HG03025 (cell line): ENCODE data around the gene EPHA3.

Experiments
- ATAC-seq: cut with Tn5 transposase; IDR thresholded peaks from one replicate; pipeline ENCODE4 v1.9.1; 2021; ENCODE audit warnings: mild to moderate bottlenecking, moderate library complexity; ENCODE audit not compliant: unreplicated experiment, low FRiP score

Gene EPHA3

DNA sequence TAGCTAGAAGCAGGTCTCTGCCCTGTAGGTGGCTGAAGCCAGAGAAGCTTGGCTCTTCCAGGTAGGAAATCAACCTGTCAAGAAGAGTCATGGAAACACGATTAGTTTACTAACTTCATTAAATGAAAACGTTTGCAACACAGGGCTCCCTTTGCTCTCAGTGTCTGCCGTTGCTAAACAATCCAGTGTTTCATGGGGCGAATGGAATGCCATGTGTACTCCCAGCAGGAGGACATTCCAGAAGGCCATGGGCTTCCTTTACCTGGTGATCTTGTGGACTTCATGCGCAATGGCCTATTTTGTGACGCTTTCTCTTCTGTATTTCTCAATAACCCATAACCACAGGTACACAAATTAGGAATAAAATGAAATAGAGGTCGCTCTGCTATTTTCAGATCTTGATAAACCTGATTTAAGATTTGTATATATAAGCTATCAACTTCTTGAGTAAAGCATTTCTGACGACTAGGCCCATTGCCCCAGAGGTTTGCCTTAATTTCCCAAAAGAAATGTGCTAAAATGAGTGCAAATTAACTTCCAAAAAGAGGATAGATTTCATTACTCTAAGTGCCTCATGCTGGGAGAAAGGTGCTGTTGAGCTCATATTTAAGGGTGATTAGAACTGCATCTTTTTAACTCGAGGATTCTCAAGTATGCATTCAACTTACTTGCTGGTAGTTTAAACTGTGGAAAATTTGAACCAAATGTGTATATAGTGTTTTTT, 171.0 kb downstream of the EPHA3 start:
- ATAC-seq = no peak

DNA sequence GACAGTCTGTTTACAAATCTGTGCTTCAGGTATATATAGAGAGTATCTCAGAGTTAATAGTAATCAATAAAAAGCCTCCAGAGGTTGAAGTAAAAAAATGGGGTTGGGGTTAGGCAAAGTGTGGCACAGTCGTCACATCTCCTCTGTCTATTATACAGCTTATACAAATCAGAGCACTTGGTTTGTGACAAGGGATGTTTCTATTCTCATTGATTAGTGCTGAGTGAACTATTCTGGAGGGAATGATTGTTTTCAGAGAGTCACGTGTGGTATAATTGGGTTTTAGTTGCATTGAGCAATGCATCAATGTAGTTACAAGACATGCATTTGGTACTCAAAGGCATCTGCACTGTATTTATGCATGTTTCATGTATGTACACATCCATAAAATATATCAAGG, 172.9 kb downstream of the EPHA3 start:
- ATAC-seq = no peak

DNA sequence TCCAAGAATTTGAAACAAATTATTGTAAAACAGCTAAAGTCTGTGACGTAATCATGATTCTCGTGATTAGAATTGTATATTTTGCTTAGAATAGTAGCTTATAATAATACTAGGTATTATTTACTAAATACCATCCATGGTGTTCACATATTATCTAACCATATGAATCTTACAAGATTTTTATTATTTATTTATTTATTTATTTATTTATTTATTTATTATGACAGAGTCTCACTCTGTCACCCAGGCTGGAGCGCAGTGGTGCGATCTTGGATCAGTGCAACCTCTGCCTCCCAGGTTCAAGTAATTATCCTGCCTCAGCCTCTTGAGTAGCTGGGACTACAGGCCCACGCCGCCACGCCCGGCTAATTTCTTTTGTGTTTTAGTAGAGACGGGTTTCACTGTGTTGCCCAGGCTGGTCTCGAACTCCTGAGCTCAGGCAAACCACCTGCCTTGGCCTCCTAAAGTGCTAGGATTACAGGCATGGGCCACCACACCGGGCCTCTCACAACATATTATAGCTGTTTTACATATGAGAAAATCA, 173.5 kb downstream of the EPHA3 start:
- no peak for ATAC-seq

DNA sequence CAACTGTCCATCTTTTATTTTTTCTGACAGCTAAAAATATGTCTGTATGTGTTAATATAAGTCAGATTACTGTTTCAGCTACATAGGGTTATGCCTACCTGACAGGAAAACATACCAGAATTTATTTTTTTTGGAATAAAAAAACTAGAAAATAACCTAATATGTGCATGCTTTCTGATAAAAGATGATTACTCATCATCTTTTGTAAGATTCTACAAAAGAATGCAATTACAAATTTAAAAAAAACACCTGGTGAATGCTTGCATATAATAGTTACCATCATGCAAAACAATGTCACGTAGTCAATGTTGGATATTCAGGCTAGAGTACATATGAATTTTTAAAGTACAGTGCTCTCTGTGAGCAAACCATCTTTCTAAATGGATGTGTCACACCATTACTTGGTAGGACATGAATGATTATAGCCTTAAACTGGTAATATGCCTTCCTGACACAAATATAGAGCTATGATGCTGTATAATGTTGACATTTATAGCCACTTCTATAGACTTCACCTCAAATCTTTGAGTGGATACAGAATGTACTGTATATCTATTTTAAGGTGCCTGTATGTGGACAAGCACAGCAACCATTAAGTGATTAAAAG, 180.6 kb downstream of the EPHA3 start:
- no peak for ATAC-seq

DNA sequence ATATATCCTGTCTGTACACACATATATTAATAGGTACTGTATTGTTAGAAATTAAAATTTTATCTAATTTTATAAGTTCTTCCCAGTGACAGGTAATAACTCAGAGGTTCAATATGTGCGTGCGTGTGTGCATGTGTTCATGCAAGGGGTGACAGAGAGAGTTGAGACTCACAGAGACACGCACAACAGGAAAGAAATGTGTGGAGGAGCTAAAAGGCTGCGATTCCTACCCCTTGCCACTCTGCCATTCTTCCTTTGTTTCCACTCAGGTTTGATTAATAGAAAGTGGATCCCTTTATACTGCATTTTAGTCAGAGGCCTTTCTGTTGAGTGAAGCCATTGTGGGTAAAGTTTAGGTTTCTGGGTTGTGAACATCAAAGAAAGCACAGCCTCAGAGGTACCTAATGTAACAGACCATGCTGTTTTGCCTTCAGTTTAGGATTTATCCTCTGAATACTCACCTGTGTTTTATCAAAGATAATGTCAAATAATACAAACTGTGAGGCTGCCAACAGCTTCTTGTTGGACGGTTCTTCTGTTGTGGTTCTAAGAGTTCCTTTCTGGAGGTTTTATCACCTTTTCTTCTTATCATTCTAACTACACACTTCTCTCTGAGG, 182.3 kb downstream of the EPHA3 start:
- no peak for ATAC-seq

DNA sequence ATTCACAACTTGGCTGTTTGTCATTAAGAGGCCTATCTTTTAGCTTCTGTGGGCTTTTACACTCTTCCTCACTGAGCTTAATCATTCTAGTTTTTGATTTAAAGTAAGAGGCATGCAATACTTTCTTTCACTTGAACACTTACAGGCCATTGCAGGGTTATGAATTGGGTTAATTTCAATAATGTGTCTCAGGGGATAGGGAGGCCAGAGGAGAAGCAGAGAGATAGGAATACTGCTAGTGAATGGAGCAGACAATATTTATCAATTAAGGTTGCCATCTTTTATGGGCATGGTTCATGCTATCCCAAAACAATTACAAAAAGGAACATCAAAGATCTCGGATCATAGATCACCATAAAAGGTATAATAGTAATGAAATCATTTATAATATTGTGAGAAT, 189.8 kb downstream of the EPHA3 start:
- no peak for ATAC-seq

DNA sequence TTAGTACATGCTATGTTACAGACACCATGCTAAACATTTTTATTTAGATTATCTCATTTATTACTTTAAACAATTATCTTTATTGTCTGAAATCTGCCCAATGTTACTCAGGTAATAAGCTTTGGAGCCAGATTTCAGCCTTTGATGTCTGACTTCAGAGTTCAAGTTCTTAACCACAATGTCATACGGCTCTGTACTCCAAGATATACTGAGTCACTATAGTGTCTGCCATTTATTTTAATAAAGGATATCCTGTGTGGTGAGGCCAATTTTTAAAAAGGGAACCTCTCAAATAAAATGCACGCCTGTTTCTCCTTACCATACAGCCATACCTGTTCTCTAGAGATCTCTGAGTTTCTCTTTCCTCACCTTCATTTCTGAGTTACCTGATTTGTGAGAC, 193.1 kb downstream of the EPHA3 start:
- ATAC-seq = no peak

DNA sequence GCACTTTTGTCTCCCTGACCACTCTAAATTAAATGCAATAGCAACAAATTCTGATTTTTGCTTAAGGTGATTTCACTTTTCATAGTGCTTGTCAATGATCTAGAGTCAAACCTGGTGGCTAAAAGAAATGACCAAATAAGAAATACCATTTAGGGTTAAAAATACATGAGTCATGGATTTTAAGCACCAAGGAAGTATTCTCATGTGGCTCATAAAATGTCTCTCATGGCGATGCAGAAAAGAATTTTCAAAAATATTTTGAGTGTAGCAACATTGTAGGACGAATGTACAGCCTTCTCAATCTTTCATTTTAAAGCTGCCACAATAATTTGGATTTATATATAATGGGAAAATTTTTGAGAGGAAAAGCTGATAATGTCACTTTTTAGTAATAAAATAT, 193.6 kb downstream of the EPHA3 start:
- no peak for ATAC-seq

DNA sequence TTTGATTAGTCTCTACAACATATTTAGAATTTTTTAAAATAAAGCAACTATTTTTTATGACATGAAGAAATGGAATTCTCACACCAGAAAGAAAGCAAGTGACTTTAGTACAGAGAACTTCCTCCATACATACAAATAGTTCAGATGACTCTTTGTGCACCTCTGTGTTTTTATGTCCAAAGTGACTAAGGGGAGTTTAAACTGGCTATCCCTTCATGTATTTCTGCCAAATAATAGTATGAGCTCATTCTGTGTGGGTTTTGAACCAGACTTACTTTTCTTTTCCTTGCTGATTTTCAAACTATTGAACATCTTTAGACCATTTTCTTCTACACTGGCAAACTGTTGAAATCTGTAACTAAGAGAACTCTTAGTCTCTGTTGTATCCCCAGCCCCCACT, 196.3 kb downstream of the EPHA3 start:
- no peak for ATAC-seq

DNA sequence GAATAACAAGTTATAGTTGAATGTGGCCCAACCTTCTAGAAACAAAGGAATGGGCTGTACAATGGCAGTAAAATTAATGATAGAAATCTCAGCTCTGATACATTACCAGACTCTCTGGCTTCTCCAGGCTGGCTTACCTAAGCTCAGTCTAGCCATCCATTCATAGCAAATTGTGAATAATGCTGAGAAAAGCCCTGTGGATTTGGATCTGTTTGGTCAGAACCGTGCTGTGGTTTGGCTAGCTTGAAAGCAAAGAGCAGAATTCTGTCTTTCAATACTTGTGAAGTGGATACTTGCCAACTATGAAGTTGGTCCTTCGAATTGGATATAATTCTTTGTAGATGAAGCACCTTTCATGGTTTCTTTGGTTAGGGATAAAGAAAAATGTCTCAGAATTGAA, 199.1 kb downstream of the EPHA3 start:
- ATAC-seq = no peak

DNA sequence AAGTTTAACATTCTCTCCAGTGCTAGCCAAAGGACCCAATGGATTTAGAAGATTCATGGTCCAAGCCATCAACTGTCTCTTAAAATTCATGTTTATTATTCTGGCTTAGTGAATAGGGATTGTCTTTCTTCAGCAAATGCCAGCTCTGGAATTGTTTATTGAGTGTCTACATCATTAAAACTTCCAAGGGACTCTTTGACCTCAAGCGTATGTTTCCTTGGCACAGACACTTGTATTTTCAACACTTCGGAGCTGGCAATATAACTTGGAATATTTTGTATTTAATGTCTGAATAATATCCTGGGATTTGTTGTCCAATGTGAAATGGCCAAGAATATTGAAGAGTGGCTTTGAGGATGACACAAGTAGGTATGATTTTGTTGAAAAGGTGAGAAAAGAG, 204.2 kb downstream of the EPHA3 start:
- no peak for ATAC-seq

DNA sequence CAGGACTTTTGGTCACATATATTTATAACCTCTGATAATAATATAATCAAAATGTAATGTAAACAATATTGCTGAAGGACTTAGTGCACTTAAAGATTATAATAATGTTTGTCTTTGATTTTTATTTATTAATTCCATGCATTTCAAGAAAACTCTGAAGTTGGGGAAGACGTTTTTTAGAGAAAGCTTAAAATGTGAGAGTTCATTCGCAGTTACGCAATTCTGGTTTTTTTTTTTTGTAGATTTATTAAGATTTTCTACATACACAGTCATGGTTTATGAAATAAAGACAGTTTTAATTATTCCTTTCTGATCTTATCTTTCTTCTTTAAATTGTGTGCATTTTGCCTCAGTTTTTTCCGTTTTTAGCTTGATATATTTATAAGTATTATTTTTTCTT, 204.7 kb downstream of the EPHA3 start:
- ATAC-seq = no peak

DNA sequence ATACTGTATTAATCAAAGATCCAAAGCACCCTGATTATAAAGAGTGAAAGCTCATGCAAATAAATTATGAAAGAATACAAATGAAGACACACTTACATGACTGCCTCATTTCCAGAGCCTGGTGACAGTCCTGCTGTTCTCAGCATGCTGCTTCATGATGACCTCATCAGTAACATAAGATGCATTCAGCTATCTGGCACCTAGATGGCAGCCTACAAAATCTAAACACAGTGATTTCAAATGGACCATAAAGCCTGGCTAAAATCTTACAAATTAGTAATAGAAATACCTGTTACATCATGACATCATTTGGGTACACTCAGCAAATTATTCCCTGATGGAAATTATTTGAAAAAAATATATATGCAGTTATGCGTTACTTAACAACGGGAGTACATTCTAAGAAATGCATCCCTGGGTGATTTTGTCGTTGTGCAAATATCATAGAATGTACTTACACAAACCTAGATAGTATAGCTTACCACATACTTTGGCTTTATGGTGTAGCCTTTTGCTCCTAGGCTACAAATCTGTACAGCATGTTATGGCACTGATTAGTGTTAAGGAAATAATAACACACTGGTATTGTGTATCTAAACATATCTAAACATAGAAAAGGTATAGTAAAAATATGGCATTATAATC, 207.2 kb downstream of the EPHA3 start:
- no peak for ATAC-seq

DNA sequence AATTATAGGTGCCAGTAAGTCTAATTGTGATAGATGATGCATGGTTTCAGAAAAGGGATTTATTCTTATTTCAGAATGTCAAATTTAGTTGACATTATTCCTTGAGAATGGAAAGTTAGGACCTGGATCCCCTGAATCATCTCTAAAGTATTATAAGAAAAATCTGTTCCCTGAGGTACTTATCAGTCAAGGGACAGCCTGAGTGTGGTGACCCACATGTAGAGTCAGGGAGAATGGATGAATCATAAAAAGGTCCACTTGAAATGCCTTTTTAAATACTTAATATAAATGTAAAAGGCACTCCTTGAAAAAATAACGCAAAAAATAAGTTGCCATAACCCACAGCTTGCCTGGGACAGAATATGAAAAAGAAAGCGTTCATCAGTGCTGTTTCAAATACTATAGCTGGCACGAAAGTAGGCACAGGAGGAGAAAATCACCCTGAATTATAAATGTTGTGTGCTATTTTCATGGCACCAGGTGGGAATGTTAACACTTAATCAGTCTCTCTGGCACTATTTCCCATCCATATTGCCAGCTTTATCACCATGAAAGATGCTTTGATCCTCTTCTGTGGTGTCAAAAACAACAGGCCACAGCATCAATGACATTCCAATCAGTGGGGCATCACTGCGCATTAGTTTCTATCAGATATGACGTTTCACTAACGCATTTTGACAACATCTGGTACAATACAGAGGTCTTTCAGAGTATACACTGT, 208.5 kb downstream of the EPHA3 start:
- no peak for ATAC-seq

DNA sequence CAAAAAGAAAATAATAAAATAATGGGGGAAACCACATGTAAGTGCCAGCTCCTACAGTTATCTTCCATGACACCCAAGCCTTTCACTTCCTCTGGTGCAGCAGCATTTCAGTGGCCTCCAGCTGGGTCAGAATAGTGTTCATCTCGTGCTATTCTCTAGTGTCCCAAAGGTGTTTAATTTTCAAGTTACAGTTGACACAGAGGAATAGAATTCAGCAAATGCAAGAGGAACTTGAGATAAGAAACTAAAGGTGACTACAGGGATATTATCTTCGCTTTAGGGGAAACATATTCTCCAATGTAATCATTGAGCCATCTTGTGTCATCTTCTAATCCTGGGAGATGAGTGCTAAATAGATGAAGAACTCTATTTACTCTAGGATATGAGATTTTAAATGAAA, 212.8 kb downstream of the EPHA3 start:
- no peak for ATAC-seq

DNA sequence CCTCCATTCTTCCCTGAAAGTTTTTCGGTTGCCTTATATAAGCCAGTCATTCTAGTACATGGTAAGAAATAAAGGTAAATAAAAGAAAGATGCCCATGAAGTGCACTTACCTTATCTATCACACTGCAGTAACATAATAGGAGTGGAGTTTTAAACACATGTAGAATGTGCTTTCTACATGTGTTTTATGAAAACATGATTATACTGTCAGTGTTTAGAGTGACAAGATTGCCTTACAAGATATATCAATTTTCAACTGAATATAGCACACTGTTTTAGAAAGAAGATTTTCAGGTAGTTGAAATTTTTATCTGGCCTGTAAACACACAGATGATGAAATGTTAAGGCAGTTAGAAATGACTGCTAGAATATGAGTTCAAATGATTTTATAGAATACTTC, 219.6 kb downstream of the EPHA3 start:
- ATAC-seq = no peak

DNA sequence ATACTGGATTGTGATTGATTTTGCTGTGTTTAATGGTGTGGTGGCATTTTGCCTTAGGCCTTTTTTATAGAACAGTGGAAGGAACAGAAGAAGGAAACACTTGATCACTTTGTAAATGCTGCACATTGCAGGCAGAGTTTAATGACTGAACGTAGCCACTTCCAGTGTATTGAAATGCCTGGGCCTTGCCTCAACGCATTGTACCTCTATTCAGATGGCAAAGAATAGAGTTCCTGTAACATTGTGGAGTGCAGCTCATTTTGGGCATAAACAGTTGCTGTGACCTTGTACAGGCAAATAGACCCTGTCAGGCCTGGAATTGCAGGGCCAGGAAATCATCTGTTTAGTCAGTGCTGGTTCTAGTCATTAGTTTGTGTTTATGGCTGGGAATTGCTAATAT, 225.0 kb downstream of the EPHA3 start:
- ATAC-seq = no peak

DNA sequence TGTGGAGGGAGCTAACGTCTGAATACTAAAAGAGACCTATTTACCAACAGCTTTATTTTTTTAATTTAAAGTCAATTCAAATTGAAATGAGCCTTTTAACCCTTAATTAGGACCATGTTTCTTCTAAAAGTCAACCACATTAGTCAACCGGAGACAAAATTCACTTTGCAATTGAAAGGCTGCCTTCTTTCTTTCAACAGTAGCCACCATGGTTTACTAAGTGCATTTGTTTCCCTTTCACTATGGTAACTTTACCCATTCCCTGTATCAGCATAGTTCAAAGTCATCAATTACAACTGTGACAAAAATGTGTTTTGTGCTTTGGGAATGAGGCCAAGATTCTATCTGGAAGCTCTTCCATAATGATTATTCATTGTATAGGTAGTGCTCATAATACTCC, 225.4 kb downstream of the EPHA3 start:
- ATAC-seq = no peak

DNA sequence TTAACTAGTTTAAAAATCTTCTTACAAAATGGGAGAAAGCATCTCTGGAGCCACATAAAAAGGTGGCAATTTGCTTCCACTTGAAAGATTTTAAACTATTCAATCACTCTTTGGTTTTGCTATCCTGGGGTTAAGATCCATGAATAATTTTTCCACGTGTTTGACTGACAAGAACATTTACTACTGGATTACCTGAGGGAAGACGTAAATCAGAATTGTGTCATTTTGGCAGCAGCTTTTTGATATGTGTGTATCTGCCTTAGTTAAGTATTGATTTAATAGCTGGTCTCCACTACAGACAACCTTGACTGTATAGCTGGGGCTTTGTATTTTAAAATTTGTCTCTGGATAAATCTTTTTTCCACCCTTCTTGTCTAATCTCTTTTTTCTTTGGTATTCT, 228.3 kb downstream of the EPHA3 start:
- no peak for ATAC-seq

DNA sequence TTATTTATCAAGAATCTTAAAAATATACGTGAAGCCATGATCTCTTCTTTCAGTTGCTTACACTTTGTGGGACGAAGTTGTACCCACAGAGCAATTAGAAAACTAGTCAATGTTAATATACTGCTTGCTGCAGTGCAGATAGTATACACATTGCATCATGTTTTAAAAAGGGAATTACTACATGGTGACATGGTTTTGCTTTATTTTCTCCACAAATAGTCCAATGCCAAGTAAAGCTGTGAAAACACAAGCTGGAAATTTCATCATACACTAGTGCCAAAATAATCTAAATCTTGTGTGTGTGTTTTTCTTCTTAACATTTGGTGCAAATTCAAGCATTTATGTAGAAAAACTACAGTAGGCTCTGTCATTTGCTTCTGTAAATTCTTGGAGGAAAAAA, 233.0 kb downstream of the EPHA3 start:
- ATAC-seq = no peak

DNA sequence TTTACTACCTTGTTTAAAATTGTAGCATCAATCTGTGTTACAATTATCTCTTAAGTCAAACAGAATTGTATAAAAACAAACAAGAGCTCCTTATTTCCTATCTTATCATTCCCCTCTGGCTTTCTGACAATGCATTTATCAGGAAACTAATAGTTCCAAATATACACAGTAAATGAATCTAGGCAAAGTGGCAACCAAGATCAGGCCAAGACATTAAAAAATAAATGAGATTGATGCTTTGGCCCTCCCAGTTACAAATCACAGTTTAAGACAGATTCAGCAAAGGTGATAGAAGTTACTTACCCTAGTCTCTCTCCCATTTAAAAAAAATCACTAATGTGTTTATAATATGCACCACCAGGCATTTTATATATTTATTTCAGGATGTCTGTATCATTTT, 236.7 kb downstream of the EPHA3 start:
- ATAC-seq = no peak
